NOMO-1 (cell line): ENCODE data around the gene FOXP4.

Source experiments
- DNase-seq, 2 experiments: peaks; one replicate each; lab custom pipeline; 2025; ENCODE audit not compliant: unreplicated experiment in 2 of 2; lab: John Stamatoyannopoulos, UW

FOXP4 gene

DNA sequence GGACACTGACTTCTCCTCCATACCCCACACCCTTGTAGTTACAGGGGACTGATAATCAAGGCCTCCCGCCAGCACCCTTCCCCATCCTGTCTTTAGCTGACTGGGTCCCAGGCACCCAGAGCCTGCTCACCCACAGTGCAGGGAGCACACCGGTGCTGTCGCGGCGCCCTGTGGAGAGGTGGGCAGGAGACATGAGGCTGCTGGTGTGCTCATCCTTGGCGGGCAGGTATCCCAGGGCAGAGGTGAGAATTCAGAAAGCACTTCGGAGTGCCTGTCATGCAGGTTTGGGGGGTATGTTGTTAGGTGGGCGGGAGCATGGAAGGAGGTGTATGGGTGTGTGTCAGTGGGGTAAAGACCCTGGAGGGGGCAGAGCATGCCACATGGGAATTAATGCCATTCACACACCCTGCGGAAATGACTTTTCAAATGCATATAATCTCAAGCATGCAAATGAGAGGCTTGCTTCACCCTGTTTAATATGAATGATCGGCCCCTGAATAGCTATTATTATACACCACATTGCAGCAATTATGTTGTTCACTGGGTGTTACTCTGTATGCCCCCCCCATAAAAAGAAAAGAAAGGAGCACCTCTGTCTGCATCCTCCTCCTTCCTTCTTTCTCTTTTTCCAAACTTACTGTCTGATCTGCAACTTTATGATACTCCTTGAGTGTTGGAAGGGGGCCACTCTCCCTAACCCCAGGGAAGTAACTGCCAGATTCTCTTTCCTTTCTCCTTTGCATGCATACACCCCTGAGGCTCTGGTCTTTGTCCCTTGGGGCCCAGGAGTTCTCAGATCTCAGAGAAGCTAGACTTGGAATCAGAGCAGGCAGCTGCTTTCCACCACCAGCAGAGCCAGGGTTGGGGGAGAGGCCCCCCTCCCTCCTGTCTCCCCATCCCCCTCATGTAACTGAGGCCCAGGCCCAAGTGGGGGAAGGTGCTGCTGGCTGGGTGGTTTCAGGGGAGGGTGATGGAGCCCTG is 16.0 kb downstream of the FOXP4 start:
- no peak for DNase-seq

DNA sequence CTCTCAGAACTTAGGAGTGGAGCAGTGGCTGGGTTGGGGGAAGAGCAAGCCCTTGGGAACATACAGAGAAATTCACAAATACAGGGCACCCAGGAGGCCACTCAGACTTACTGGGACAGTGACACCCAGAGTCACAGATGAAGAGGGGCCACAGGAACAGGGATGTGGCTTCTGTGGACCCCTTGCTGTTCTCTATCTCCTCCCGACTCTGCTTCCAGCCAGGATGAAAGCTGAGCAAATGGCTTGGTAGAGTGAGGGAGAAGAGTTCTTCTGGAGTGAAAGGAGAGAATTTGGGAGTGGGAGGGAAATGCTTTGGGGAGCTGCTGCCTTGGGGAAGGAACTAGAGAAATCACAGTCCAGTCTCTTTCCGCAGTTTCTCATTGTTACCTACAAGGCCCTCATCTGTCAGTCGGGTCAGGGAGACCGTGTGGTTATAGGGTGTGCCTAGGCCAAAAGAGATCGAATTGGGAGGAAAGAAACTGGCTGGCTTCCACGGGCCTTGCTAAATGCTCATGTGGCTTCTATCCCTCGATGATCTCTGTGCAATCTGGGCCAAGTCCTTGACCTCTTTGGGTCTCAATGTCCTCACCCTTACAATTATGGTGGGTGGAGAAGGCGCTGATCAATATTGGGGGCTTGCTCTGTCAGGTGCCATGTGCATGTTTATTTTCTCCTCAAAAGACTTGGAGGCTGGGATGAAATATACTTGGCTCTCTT is 17.0 kb downstream of the FOXP4 start:
- no peak for DNase-seq

DNA sequence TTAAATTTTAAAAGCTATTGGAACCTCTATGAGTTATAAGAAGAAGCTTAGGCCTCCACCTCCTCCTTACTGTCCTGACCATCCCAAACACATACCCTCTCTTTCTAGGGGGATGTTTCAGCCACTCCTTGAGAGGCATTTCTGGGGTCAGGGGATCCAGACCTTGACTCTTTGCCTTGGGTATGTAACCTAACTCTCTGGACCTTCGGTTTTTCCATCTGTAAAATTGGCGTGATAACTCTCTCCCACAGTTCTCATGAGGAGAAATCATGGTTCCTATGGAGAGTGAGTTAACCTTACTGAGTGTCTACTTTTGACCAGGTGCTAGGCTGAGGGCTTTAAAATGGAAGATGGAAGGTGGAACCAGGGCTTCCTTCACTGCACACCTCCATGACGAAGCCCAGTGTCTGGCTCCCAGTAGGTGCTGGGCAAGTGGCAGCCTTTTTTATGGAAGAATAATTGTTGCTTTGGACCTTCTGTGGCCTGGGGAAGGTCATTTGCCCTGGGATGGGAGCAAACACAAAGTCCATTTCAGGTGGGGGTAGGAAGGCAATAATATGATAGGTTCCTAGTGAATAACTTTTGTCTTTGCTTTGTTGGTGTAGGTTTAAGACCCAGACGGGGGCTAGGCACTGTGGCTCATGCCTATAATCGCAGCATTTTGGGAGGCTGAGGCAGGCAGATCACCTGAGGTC is 18.4 kb downstream of the FOXP4 start:
- no peak for DNase-seq

DNA sequence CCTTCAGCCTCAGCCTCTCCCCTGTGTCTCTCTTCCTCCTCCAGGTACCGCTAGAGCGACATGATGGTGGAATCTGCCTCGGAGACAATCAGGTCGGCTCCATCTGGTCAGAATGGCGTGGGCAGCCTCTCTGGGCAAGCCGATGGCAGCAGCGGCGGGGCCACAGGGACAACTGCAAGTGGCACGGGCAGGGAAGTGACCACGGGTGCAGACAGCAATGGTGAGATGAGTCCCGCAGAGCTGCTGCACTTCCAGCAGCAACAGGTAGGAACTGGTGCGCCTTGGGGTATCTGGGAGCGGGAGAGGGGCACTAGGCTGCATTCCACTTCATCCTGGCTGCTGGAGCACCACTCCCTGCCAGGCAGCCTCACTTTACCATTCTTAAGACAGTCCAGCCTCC is 19.5 kb downstream of the FOXP4 start:
- no peak for DNase-seq

DNA sequence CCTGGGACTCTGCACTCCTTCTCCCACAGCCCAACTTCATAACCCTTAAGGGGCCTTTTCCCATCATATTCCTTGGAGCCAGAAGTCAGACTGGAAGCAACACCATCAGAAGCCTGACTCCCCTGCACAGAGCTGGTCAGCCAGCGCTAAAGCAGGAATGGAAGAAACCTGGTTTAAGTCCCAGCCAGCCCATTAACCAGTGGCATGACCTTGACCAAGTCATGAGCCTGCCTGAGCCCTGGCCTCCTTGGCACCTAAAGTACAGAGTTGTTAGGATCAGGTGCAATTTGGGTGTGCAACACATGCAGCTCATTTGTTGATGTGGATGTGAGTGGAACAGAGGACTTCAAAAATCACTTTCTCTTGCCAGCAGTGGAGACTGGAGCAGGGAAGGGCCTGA is 20.8 kb downstream of the FOXP4 start:
- DNase-seq, result no peak

DNA sequence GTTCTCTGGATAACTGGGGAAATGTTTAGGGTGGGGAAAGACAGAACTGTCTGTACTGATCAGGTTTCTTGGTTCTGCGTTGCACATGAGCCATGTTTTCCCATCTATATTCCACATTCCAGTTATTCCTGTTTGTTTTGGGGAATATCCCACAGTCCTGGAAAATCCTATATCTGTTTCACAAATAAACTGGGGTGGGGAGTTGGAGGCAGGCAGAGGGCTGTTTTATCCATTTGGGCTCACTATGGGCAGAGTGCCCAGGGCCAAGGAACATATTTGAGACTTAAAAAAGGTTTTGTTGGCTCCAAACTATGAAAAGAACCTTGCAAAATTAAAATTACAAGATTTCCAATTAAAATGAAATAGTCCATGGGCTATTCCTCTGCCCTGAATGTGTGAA is 21.5 kb downstream of the FOXP4 start:
- DNase-seq, result no peak

DNA sequence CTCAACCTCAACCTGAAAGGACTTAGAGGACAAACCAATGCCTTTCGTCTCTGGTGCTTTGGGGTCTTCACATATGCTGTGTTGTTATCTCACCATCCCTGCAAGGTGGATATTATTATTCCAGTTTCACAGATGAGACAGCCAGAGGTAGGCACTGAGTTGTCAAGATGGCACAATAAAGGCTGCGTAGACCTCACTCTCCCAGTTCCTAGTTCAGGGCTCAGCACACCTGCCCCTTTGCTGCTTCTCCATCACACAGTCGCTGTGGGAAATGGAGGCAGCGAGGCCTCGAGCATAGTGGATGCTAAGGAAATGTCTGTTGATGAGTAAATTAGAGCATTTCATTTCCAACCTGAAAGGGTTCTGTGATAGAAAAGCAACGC is 22.0 kb downstream of the FOXP4 start:
- DNase-seq, result no peak

DNA sequence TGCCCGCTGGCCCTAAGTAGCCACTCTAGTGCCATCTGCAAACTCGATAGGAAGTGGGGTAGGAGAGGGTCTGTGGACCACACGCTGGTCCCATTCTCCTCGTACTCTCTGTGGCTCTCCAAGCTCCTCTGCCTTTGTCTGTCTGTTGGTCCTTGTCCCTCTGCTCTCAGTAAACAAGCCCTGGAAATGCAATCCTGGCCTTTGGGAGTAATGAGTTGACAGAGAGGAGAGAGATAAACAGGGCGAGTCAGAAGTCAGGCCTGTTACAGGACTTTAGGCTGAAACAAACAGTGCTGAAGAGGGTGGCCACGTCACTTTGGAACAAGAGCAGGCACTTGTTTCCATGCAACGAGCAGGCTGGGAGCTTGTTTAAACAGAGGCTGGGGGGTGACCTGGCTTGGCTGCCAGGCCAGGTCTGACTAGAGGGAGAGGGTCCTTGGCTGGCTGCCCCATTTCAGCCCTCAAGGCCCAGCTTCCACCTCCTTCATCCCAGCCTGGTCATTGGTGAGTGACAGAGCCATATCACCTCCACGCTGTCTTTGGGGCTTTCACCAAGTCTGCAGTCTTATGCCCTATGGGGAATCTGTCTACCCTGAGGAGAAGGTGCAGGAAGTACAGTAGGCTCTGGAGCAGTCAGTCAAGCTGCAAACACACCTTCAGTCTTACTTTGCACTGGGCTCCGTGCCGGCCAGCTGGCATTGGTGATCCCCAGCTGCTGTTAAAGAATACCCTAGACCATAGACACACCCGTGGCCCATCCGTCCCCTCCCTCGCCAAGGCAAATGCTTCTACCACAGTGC is 22.6 kb downstream of the FOXP4 start:
- no peak for DNase-seq

DNA sequence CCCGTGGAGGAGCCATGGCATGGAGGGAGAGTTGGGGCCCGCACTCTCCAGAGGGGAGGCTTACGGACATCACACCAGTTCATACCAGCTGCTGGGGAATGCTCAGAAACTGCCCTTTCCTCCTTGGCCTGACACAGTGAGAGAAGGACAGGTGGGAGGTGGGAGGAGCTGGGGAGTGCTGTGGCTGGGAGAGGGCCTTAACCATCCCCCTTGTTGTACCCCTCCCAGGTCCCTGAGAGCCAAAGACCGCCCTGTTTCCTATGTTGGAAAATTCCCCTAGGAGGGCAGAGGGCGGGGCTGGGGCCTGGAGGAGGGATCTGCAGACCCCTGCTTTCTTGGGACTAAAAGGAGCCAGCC is 24.1 kb downstream of the FOXP4 start:
- DNase-seq, result no peak

DNA sequence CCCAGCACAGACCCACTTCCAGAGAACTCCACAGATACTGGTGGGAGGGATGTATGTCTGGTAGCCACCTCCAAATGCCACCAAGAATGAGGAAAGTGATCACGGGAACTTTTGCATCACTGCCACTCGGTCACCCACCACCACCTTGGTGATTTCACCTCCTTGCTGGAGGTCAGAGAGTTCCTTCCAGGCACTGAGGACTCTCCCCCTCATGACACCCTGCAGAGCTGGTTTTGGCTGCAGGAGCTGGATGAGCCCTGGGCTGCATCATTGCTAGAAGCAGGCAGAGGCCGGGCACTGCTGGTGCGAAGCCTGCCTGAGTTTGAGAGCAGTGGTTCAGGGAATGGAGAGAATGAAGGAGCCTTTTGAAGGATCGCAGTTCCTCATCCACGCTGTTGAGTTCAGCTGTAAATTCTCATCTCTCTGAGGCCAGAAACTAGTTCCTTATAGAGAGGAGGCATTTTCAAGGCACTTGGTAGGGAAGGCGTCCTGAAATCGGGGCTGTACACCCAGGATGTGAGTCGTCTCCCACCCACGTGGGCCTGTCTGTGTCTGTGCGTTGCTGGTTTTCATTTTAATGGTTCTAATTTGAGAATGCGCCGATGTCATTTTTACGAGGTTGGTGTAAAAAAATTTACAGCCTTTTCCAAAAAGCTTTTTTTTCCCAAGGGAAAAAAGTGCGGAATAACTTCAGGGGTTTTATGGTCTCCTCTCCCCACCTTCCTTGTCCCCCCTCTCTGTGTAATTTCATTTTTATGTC is 25.0 kb downstream of the FOXP4 start:
- DNase-seq, result no peak

DNA sequence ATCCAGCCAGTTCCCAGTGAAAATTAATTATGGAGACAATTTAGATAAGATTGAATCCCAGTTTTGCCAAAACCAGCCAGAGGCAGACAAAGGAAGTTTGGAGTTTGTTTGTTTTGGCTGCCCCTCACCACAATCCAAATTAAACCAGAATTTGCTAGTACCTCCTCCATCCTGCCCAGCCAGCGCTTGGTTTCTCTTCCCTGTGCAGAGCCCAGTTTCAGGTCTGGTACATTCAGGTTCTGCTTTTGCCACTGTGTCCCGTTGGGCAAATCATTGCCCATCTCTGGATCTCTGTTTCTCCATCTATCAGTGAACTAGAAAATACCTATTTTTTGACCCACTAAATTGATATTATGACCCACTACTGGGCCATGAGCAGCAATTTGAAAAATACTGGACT is 26.4 kb downstream of the FOXP4 start:
- DNase-seq, result no peak

DNA sequence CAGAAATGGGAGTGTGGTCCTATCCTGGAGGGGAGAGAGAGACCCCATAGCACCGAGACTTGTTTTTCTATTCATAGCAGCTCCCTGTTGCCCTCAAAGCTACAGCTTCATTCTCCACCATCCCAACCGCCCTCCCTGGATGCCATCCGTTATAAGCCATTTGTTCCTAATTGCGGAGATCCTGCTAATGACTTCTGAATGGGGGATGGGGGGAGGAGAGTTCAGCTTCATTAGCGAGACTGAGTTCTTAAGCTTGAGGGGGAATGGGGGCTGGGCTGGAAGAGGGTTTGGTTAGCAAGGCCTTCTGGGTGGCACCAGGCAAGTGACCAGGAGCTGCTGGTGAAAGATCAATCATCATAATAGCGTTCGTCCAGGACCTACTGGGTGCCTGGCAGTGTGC is 27.1 kb downstream of the FOXP4 start:
- no peak for DNase-seq

DNA sequence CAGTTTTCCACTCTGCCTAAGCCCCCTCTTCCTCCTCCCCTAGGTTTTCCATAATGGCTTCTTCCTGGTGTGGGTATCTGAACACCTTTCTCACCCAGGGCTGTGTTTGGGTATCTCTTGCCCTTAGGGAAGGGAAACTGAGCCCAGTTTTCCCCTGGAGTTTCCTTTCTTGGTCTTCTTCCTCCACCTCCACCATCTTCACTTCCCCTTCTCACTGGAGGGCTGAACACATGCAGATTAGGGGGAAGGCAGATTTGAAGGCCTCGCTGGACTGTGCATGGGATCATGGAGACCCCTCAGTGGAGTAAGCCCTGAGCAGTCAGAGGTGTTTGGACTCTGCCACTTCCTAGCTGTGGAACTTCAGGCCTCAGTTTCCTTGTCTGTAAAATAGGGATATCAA is 27.8 kb downstream of the FOXP4 start:
- no peak for DNase-seq

DNA sequence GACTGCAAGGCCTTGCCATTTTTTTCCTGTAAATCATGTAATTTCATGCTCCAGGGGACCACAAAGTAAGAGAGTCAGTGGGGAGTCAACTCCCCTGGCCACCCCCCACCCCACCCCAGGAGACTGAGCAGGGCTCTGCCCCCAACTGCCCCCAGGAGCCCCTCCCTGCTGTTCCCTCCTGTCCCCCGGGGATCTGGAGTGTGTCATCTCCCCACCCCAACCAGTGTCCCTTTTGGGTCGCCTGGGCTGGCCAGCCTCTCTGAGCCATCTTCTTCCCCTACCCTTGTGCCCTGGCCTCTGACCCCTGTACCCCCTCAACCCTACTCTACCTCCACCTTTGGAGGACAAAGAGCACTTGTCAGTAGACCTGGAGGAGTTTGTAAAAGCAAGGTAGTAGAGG is 29.4 kb downstream of the FOXP4 start:
- no peak for DNase-seq

DNA sequence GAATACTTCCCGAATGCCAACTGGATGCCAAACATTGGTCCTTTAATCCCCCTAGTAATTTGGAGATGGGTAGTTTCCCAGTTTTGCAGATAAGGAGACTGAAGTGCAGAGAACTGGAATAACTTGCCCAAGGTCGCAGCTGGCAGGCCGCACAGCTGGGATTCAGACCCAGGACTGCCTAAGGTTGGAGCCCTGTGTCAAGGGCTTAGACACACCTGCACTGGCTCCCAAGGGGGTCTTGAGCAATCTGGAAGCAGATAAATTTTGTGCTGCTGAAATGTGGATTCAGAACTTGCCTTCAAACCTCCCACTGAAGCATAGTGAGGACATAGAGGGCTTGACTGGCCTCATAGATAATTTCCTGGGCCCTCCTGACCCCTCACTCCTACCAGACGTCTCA is 30.5 kb downstream of the FOXP4 start:
- no peak for DNase-seq

DNA sequence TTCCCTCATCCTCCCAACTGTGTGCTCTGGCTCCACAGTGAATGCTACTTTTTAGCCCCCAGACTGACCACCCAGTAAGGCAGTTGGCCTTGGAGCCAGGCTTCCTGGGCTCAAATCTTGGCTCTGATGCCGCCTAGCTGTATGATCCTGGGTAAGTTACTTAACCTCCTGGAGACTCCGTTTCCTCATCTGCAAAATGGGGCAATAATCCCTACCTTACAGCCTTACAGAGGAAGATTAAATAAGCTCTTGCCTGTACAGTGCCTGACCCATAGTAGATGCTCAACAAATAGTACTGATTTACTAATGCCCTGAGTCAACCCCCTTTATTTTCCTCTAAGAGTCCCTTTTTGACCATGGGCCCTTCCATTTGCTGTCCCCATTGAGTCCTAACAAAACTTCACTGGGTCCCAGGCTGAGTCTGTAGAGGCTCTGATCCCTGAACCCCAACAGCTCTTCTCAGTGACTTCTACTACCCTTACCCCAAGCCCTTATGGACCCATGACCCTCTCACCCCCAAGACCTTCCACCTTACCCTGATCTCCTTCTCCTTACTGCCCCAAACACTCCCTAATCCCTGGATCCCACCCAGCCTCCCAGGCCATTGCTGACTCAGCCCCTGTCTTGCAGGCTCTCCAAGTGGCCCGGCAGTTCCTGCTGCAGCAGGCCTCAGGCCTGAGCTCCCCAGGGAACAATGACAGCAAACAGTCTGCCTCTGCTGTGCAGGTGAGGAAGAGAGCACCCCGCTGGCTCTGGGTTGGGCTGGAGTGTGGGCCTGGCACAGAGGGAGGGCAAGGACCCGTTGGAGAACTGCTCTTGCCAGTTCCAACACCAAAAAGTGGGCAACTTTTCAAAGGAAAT is 31.4 kb downstream of the FOXP4 start:
- DNase-seq, result no peak

DNA sequence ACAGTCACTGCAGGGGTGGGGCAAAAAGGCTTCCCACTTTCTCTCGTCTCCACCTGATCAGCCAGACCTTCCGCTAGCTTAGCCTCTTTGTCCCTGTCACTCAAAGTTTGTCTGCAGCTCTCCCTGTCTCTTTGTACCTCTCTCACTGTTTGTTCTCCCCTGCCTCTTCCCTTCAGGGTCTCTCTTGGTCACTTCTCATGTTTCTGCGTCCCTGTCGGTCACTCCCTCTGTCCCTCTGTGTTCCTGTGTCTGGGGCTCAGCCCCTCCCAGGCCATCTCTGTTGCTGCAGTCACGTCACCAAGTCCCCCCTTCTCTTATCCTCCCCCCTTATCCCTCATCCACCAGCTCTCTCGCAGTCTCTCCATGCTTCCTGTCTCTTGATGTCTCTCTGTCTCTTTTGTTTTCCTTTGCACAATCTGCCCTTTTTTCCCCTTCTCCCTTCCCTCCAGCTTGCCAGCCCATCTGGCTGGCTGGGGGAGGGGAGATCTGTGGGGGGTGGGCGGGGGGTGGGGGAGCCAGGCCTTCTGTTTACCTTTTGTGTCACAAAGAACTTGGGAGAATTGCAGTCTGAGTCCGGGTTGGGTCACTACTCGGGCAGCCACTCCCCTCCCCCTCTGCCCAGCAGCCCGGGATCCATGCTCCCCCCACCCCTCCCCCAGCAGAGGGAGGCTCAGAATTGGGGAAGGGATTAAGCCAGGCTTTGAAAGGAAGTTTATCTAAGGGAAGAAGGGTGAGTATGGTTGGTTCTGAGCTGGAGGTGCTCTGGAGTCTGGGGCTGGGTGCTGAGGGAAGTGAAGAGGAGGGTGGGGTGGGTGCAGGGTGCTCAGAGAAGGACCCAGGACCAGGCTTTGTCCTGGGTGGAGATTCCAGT is 32.3 kb downstream of the FOXP4 start:
- DNase-seq, result no peak

DNA sequence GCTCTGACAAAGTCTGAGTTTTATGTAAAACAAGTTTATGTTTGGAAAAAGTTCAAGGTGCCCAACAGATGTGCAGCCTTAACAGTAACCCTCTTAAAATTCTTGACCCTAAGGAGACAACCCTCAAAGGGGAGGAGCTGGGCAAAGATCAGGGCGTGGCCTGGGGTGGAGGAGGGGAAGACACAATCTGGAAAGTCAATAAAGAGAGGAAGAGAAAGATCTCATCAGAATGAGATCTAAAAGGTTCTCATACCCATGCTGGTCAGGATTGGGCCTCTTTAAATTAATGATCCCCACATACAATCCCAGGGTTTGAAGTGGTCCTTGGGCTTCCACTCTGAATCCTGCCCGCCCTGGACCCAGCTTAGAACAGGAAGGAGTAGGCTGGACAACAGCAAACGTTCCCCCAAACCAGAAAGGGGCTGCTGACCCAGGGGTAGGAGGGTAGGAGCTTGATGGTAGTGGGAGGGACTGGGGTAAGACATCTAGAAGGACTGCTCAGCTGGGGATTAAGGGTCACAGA is 33.0 kb downstream of the FOXP4 start:
- DNase-seq, result no peak
